GM12874 (cell line): ENCODE results near the gene CHRM4.

Experiments
- TF ChIP-seq, protein P1 (sequence below): IDR thresholded peaks from 2 replicates; pipeline ENCODE4 v1.5.1; 2011; ENCODE audit warnings: low read depth, mild to moderate bottlenecking, control low read depth, low read length, moderate library complexity; ENCODE audit not compliant: insufficient read depth

Gene CHRM4

GRCh38 chr11:46380340-46381047, 11.1 kb downstream of the CHRM4 start:
- TF ChIP-seq, protein P1, sequence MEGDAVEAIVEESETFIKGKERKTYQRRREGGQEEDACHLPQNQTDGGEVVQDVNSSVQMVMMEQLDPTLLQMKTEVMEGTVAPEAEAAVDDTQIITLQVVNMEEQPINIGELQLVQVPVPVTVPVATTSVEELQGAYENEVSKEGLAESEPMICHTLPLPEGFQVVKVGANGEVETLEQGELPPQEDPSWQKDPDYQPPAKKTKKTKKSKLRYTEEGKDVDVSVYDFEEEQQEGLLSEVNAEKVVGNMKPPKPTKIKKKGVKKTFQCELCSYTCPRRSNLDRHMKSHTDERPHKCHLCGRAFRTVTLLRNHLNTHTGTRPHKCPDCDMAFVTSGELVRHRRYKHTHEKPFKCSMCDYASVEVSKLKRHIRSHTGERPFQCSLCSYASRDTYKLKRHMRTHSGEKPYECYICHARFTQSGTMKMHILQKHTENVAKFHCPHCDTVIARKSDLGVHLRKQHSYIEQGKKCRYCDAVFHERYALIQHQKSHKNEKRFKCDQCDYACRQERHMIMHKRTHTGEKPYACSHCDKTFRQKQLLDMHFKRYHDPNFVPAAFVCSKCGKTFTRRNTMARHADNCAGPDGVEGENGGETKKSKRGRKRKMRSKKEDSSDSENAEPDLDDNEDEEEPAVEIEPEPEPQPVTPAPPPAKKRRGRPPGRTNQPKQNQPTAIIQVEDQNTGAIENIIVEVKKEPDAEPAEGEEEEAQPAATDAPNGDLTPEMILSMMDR = no peak

DNA sequence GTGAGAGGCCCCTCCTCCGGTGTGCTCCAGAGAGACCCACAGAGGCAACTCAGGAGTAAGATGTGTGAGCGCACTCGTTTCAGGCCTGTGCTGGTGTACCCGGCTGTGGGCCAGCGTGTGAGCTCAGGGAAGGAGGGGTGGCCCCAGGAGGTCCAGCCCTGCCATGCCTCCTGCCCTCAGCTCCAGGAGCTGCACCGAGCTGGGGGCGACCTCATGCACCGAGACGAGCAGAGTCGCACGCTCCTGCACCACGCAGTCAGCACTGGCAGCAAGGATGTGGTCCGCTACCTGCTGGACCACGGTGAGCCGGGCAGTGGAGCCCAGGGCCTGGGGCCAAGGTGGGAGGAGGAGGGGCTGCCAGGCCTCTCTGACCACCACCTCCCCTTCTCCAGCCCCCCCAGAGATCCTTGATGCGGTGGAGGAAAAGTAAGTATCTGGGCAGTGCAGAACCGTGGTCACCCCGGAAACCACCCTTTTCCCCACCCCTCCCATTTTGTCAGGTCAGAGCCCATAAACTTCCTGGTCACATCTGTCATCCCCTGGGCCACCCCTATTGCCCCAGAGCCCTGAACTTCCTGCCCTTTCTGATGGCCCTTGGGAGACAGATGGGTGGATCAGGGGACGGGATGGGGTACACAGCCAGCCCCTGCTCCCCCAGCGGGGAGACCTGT, 12.6 kb downstream of the CHRM4 start:
- TF ChIP-seq, protein P1 = no peak

DNA sequence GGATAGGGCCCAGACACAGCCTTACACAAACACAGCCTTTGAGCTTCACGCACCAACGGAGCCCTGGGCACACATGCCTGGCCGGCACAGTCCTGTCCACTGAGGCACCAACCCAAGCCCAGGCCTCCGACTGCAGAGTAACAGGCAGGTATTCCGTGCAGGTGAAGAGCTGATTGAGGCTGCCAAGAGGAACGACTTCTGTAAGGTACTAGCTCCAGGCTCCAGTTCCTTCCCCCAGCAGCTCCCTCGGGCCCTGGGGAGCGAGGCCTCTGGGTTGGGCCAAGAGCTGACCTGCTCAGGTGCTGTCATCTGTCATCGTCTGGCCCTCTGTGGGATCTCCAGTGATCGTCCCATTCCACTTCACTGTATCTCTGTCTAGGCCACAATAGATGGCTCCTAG, 13.3 kb downstream of the CHRM4 start:
- TF ChIP-seq, protein P1 = no peak

DNA sequence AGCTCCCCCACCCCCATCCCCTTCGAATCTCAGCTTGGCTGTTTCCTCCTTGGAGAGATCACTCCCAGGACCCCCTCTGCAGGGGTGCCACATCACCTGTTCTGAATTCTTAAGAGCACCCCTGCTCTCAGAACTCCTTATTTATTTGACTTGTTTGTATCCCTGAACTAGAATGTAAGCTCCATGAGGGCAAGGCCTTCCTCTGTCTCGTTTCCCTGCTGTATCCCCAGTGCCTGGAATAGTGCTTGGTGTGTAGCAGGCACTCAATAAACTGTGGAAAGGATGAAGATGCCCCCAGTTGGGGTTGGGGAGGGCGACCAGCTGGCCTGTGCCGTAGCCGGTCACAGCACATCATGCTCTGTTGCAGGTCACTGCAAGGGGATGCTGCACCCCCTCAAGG, 13.7 kb downstream of the CHRM4 start:
- TF ChIP-seq, protein P1 = no peak

GRCh38 chr11:46377290-46377689, 14.3 kb downstream of the CHRM4 start:
- TF ChIP-seq, protein P1 = no peak

DNA sequence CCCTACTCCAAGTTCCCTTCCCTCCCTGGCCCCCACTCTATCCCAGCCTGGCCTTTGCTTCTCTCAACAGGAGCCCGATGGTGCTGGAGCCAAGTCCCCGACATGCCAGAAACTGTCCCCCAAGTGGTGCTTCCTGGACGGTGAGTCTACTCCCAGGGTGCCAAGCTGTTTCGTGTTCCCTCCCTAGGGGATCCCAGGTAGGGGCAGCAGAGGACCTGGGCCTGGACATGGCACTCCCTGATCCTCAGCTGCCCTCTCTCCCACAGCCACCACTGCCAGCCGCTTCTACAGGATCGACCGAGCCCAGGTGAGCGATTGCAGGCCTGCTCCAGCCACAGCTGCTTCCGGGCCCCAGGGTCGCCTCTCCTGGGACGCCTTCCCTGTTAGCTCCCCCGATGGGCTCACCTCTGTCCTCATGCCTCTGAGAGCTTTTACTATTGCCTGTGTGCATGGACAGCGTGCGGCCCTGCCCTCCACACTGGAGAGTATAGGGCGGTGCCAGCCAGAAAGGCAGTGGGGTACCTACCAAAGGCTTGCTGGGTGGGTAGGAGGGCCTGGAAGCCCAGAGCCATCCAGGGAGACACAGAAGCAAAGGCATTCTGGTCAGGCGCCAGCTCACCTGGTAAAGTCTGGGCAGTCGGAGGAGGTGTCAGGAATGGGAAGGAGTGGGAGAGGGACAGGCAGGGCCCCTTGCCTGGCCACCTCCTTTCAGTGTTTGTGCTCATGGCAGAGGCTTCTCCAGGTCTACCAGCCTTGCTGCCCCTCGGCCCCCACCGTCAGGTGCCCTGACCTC, 15.1 kb downstream of the CHRM4 start:
- TF ChIP-seq, protein P1 = no peak

GRCh38 chr11:46375392-46376101, 16.0 kb downstream of the CHRM4 start:
- TF ChIP-seq, protein P1 = no peak
